DND-41 (cell line): ENCODE measurements around the gene B4GALT5.

Experiments
- ATAC-seq: fragments of 200-7000 bp; cut with Tn5 transposase; 3 replicates; pipeline ENCODE4 v1.9.1; 2021; ENCODE audit warnings: low read depth; ENCODE audit not compliant: insufficient read depth
- DNase-seq: peaks from one replicate; pipeline ENCODE4 v3.0.0-alpha.2; 2020
- H2AFZ ChIP-seq: 2 replicates; pipeline ENCODE4 v1.6.0; 2012; ENCODE audit warnings: low read depth, low read length
- H3K27ac ChIP-seq: 2 replicates; pipeline ENCODE4 v1.5.1; 2012; ENCODE audit warnings: low read length, inconsistent platforms
- H3K27me3 ChIP-seq: fragments of 200-600 bp; sonication (generic); 2 replicates; pipeline ENCODE4 v1.6.0; 2012; ENCODE audit warnings: low read length, mild to moderate bottlenecking, inconsistent platforms; ENCODE audit not compliant: insufficient read depth, poor library complexity
- H3K36me3 ChIP-seq: 2 replicates; pipeline ENCODE4 v1.5.1; 2012; ENCODE audit warnings: low read length, inconsistent platforms; ENCODE audit not compliant: insufficient read depth
- H3K4me1 ChIP-seq: 2 replicates; pipeline ENCODE4 v1.5.1; 2012; ENCODE audit warnings: mild to moderate bottlenecking, low read length; ENCODE audit not compliant: insufficient read depth
- H3K4me2 ChIP-seq: 2 replicates; pipeline ENCODE4 v1.6.0; 2012; ENCODE audit warnings: mild to moderate bottlenecking, moderate library complexity, low read length, inconsistent platforms; ENCODE audit not compliant: insufficient read depth
- H3K4me3 ChIP-seq, 2 experiments: fragments of 200-600 bp in 1 of 2; shearing (Covaris generic) in 1 of 2; 2 replicates each; pipeline ENCODE4 v1.5.1; 2012 to 2016; ENCODE audit warnings: inconsistent platforms in 2 of 2, low read length in 2 of 2, mild to moderate bottlenecking in 2 of 2, low read depth in 1 of 2, moderate library complexity in 1 of 2
- H3K79me2 ChIP-seq: 2 replicates; pipeline ENCODE4 v1.6.0; 2012; ENCODE audit warnings: low read length, inconsistent platforms; ENCODE audit not compliant: insufficient read depth
- H3K9ac ChIP-seq: 2 replicates; pipeline ENCODE4 v1.6.0; 2012; ENCODE audit warnings: low read depth, mild to moderate bottlenecking, inconsistent platforms, low read length, moderate library complexity
- H3K9me3 ChIP-seq: 2 replicates; pipeline ENCODE4 v1.5.1; 2012; ENCODE audit warnings: low read length, moderate library complexity, mild to moderate bottlenecking, inconsistent platforms; ENCODE audit not compliant: insufficient read depth, severe bottlenecking
- H4K20me1 ChIP-seq: 2 replicates; pipeline ENCODE4 v1.6.0; 2012; ENCODE audit warnings: low read length; ENCODE audit not compliant: insufficient read depth
- EZH2 ChIP-seq: IDR thresholded peaks from 3 replicates; pipeline ENCODE4 v1.6.1; 2012; ENCODE audit warnings: borderline replicate concordance, low read depth, mild to moderate bottlenecking, moderate library complexity, low read length, inconsistent platforms; ENCODE audit not compliant: severe bottlenecking
- TF ChIP-seq, protein P1 (sequence below): IDR thresholded peaks from 2 replicates; pipeline ENCODE4 v1.5.1; 2012; ENCODE audit warnings: borderline replicate concordance, low read length, moderate library complexity, mild to moderate bottlenecking; ENCODE audit not compliant: poor library complexity, severe bottlenecking; ENCODE audit errors: extremely low read depth

B4GALT5 gene

DNA sequence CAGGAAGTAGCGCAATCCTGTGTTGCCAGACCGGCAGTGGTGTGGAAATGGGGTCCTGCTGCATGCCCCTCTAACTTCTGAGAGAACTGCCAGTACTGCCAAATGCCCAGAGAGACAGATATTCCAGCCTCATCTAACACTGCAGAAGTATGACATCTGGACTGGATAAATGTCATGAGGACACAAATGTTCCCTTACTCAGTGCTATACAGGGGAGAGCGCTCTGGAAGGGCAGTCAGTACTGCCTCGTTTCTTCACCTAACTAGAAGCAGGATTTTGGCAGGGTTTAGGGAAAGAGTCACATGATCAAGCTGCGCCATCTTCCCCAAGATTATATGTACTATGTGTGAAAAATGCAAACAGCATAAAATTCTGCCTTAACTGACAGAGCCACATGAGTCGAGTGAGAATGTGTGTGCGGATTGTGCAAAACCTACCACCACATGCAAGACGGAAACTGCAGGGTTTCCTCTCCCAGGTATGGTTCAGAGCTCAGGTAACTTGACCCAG lies 59.7 kb downstream of the B4GALT5 start:
- no peak for TF ChIP-seq EZH2
- TF ChIP-seq, protein P1, sequence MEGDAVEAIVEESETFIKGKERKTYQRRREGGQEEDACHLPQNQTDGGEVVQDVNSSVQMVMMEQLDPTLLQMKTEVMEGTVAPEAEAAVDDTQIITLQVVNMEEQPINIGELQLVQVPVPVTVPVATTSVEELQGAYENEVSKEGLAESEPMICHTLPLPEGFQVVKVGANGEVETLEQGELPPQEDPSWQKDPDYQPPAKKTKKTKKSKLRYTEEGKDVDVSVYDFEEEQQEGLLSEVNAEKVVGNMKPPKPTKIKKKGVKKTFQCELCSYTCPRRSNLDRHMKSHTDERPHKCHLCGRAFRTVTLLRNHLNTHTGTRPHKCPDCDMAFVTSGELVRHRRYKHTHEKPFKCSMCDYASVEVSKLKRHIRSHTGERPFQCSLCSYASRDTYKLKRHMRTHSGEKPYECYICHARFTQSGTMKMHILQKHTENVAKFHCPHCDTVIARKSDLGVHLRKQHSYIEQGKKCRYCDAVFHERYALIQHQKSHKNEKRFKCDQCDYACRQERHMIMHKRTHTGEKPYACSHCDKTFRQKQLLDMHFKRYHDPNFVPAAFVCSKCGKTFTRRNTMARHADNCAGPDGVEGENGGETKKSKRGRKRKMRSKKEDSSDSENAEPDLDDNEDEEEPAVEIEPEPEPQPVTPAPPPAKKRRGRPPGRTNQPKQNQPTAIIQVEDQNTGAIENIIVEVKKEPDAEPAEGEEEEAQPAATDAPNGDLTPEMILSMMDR = no peak
- Histone ChIP-seq H3K36me3 (peaks cover 58% of the 10 kb centered on the region), H3K79me2 (peaks cover 10% of the 10 kb centered on the region; the same call in 1 of the 2 replicates)

DNA sequence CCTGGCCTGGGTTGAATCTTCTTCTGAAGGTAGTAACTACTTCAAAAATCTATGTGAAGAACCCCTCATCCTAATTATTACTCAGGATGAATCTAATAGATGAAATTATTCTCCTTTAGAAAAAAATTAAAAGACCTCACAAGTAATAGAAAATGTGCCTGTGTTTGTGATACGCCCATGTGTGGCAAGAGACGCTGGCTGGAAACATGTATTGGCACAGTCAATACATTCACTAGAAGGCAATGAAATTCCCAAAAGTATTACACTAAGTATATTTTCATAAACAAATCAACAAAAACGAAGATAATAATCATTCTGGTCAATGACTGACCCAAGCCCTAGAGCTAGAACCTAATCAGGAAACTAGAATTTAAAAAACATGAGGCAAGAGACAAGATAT lies 64.0 kb downstream of the B4GALT5 start:
- Histone ChIP-seq H2AFZ (no peak overlapping the region), H4K20me1 (0 out of 2 replicates have a peak, but pooled peaks cover 3% of the 10 kb centered on the region), H3K4me2 (no peak overlapping the region), H3K9me3 (no peaks in the 10 kb centered on the region), H3K4me1 (no peaks in the 10 kb centered on the region), H3K36me3 (peaks cover 75% of the 10 kb centered on the region), H3K27ac (no peak overlapping the region), H3K27me3 (no peaks in the 10 kb centered on the region), H3K4me3 (no peak overlapping the region), H3K79me2 (no peaks in the 10 kb centered on the region), H3K9ac (no peak overlapping the region)
- TF ChIP-seq, protein P1 = no peak
- no peak for TF ChIP-seq EZH2
- ATAC-seq (no peak), DNase-seq (no peak)

More for the DNA sequence above, 59.7 kb downstream of the B4GALT5 start:
- DNase-seq (no peak), ATAC-seq (no peak)
- Histone ChIP-seq H3K27ac (no peak overlapping the region), H4K20me1 (peaks cover 13% of the 10 kb centered on the region; the same call in 1 of the 2 replicates), H3K9ac (no peak overlapping the region), H2AFZ (no peak overlapping the region), H3K4me3 (no peak overlapping the region), H3K9me3 (no peaks in the 10 kb centered on the region), H3K4me2 (no peak overlapping the region), H3K27me3 (no peaks in the 10 kb centered on the region), H3K4me1 (no peaks in the 10 kb centered on the region)

DNA sequence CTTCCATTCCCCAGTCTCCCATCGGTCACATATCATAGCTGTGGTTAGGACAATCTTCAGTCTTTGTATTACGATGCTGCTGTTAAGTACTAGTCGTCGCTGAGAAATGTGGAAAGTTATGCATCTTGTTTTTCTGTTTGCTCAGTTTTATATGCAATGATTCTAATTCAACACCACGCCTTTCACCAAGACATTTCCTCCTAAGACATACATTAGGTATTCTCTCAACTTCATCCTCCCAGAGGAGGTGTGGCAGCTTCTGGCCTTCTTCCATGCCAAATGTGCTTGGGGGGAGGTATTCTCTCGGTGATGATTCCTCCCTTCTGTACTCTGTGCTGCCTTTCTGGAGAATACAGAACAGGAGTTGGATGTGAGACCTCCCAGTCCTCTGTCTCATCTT lies 66.1 kb downstream of the B4GALT5 start:
- no peak overlapping the region for H3K4me2 ChIP-seq
- no peaks in the 10 kb centered on the region for H3K4me1 ChIP-seq
- no peak for ATAC-seq
- TF ChIP-seq, protein P1 = no peak
- no peak for TF ChIP-seq EZH2
- no peak overlapping the region for H3K27ac ChIP-seq
- no peak overlapping the region for H2AFZ ChIP-seq
- peaks cover 71% of the 10 kb centered on the region for H3K36me3 ChIP-seq
- H3K79me2 ChIP-seq = no peaks in the 10 kb centered on the region
- no peak overlapping the region for H3K9ac ChIP-seq
- no peak for DNase-seq
- H3K9me3 ChIP-seq = no peaks in the 10 kb centered on the region
- H3K27me3 ChIP-seq = no peaks in the 10 kb centered on the region
- H4K20me1 ChIP-seq = no peaks in the 10 kb centered on the region
- H3K4me3 ChIP-seq = no peak overlapping the region
